AG09319 (cell line): ENCODE results near the gene SBF1.
"Not testable (repeated sequence)": the region's sequence is repeated elsewhere in the genome, so short reads cannot be mapped to it uniquely, and the experiment has no call there.

Experiments used
- DNase-seq: peaks from one replicate; pipeline ENCODE4 v3.0.0-alpha.2; 2010; ENCODE audit warnings: low read depth; ENCODE audit errors: extremely low read depth
- TF ChIP-seq, protein P1 (sequence below): IDR thresholded peaks from 2 replicates; pipeline ENCODE4 v1.5.1; 2011; ENCODE audit warnings: low read depth, mild to moderate bottlenecking, inconsistent platforms, low read length, moderate library complexity

SBF1 gene

GRCh38 chr22:50398831-50399648, 75.8 kb downstream of the SBF1 start:
- TF ChIP-seq, protein P1, sequence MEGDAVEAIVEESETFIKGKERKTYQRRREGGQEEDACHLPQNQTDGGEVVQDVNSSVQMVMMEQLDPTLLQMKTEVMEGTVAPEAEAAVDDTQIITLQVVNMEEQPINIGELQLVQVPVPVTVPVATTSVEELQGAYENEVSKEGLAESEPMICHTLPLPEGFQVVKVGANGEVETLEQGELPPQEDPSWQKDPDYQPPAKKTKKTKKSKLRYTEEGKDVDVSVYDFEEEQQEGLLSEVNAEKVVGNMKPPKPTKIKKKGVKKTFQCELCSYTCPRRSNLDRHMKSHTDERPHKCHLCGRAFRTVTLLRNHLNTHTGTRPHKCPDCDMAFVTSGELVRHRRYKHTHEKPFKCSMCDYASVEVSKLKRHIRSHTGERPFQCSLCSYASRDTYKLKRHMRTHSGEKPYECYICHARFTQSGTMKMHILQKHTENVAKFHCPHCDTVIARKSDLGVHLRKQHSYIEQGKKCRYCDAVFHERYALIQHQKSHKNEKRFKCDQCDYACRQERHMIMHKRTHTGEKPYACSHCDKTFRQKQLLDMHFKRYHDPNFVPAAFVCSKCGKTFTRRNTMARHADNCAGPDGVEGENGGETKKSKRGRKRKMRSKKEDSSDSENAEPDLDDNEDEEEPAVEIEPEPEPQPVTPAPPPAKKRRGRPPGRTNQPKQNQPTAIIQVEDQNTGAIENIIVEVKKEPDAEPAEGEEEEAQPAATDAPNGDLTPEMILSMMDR: no peak
- DNase-seq: no peak

GRCh38 chr22:50397371-50398060, 77.3 kb downstream of the SBF1 start:
- DNase-seq: not testable (repeated sequence)

DNA sequence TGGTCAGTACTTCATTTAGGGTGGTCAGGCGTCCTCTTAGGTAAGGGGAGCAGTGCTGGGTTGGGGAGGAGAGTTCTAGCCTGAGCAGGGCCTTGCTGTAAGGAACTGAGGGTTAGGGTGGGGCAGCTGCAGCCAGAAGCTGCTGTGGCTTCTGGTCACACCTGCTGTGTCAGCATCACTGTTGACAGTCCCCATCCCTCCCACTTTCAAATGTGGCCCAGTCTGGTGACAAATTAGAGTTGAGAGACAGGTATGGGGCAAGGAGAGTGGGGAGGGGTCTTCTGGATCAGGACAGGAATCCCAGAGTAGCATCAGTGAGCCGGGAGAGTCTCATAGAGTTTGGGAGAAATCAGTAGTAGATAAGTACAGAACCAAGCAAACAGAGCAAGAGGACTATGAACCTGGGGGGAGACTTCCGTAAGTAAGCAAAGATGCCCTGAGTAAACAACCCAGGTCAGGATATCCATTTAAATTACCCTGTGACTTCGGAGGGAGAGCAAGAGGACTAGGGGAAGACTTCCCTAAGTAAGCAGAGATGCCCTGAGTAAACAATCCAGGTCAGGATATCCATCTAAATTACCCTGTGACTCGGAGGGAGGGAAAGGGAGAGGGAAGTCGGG, 78.0 kb downstream of the SBF1 start:
- TF ChIP-seq, protein P1: no peak

More for the DNA sequence above, 78.0 kb downstream of the SBF1 start:
- DNase-seq: no peak
